22Rv1 (cell line): ENCODE measurements around the gene TLCD5.

Experiments
- ZFX ChIP-seq: fragments of 450-650 bp; IDR thresholded peaks from 2 replicates; pipeline ENCODE4 v1.6.1; 2017; ENCODE audit warnings: antibody characterized with exemption, borderline replicate concordance
- TF ChIP-seq, protein P1 (sequence below): fragments of 450-650 bp; IDR thresholded peaks from 2 replicates; pipeline ENCODE4 v1.5.1; 2017; ENCODE audit warnings: mild to moderate bottlenecking

DNA sequence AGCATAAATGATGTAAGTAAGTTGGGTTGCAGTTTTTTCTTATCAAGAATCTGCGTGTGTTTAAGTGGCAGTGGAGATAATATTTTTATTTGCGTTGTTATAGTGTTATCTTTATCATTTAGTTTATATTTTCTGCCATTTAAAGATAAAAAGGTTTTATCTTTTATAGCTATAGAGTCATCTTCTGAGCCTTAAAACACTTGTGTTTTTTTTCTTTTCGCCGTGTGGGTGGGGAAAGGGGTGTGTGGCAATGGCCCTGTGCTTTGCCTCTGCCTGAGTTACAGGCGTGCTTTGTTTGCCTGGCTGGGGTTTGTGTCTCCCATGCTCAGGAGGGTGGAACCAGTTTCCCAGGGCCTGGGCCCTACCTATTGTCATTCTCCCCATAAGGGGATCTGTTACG is 27.3 kb downstream of the TLCD5 start:
- TF ChIP-seq, protein P1, sequence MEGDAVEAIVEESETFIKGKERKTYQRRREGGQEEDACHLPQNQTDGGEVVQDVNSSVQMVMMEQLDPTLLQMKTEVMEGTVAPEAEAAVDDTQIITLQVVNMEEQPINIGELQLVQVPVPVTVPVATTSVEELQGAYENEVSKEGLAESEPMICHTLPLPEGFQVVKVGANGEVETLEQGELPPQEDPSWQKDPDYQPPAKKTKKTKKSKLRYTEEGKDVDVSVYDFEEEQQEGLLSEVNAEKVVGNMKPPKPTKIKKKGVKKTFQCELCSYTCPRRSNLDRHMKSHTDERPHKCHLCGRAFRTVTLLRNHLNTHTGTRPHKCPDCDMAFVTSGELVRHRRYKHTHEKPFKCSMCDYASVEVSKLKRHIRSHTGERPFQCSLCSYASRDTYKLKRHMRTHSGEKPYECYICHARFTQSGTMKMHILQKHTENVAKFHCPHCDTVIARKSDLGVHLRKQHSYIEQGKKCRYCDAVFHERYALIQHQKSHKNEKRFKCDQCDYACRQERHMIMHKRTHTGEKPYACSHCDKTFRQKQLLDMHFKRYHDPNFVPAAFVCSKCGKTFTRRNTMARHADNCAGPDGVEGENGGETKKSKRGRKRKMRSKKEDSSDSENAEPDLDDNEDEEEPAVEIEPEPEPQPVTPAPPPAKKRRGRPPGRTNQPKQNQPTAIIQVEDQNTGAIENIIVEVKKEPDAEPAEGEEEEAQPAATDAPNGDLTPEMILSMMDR, result no peak
- TF ChIP-seq ZFX, result no peak
